ENCODE results near the gene ASIC5.
A peak's percentile ranks its signal among the peaks of the same experiment; 100 is the strongest.

ASIC5 gene

DNA sequence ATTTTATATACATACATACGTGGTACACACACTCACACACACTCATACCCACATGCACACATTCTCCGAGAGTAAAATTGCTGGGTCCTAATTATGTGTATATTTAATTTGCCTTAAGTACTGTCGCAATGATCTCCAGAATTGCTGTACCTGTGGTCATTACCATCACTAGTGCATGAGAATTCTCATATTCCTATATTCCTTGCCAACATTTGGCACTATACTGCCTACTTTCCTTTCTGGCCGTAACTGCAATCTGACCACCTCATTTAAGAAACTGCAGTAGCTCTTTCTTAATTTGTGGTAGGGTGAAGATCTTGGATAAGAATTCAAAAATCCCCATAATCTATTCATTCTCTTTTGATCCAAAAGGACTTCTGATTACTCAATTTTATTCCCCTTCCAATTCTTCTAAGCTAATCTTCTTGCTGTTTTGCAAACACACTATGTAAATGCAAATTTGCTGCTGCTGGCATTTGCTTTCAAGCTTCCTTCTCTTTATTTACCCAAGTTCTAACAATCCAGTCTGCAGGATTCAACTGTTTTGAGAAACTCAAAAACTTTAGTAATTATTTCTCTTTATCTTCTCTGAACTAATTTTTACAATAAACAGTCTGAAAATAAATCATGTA is 45.1 kb downstream of the ASIC5 start:
- TF ChIP-seq, protein P1, sequence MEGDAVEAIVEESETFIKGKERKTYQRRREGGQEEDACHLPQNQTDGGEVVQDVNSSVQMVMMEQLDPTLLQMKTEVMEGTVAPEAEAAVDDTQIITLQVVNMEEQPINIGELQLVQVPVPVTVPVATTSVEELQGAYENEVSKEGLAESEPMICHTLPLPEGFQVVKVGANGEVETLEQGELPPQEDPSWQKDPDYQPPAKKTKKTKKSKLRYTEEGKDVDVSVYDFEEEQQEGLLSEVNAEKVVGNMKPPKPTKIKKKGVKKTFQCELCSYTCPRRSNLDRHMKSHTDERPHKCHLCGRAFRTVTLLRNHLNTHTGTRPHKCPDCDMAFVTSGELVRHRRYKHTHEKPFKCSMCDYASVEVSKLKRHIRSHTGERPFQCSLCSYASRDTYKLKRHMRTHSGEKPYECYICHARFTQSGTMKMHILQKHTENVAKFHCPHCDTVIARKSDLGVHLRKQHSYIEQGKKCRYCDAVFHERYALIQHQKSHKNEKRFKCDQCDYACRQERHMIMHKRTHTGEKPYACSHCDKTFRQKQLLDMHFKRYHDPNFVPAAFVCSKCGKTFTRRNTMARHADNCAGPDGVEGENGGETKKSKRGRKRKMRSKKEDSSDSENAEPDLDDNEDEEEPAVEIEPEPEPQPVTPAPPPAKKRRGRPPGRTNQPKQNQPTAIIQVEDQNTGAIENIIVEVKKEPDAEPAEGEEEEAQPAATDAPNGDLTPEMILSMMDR (IDR thresholded peaks at IDR 0.05; ENCODE audit: low read depth, low read length): no peak
- no peak for DNase-seq (ENCODE audit: extremely low read depth, low read depth)

DNA sequence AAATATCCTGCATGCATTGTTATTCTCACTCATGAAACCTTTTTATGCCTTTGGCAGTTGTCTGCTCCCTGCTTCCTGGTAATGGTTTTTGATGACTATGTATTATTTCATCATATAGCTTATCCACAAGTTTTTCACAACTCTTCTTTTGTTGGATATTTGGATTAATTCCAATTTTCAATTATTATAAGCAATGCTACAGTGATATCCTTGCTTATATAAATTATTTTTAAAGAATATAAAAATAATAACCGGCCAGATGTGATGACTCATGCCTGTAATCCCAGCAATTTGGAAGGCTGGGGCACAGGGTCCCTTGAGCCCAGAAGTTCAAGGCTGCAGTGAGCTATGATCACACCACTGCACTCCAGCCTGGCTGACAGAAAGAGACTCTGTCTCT is 47.0 kb downstream of the ASIC5 start:
- TF ChIP-seq, protein P1 (IDR thresholded peaks at IDR 0.05; ENCODE audit: low read depth, low read length): no peak
- DNase-seq (ENCODE audit: extremely low read depth, low read depth): no peak

DNA sequence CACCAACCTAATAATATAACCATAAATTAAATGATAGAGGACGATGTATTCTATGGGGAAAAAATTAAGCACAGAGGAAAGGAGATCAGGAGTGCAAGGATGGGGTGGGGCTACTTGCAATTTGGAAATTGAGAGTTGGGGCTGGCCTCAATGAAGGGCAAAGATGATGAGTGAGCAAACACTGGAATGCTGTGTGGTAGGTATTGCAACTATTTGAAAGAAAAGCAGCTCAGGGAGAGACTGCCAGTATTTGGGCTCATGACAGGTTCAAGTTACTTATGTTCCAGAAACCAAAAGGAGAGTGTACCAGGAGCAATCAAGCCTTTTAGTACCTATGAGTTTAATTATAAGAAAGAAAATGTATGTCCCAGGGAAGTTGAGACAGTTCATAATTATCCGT is 47.4 kb downstream of the ASIC5 start:
- TF ChIP-seq, protein P1 (IDR thresholded peaks at IDR 0.05; ENCODE audit: low read depth, low read length): no peak
- no peak for DNase-seq (ENCODE audit: extremely low read depth, low read depth)

DNA sequence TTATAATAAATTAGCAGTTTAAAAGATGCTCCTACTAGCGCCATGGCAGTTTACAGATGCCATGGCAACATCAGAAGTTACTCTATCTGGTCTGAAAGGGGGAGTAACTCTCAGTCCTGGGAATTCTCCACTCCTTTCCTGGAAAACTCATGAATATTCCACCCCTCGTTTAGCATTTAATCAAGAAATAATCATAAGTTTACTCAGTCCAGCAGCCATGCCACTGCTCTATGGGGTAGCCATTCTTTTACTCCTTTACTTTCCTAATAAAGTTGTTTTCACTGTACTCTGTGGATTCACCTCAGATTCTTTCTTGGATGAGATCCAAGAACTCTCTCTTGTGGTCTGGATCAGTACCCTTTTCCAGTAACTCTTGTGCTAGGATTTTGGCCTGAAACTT is 55.0 kb downstream of the ASIC5 start:
- TF ChIP-seq, protein P1 (IDR thresholded peaks at IDR 0.05; ENCODE audit: low read depth, low read length): no peak
- DNase-seq (ENCODE audit: extremely low read depth, low read depth): no peak

DNA sequence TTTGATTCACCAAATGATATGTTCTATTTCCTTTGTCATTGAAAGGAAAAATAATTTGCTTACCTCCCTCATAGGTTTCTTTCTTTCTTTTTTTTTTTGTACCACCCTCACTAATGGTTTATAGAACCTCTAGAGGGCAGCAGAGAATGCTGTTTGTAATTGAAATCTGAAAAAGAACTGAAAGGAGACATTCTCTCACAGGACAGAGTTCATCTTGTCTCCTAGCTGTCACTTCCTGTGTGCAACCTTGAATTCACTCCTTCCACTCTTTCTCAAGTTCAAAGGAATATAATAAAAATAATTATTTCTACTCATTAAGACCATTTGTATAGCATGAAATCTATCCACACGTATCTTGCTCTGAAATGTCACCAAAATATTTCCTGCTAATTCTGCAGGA is 56.2 kb downstream of the ASIC5 start:
- DNase-seq (ENCODE audit: extremely low read depth, low read depth): peak; percentile 57
- TF ChIP-seq, protein P1 (IDR thresholded peaks at IDR 0.05; ENCODE audit: low read depth, low read length): peak; percentile 64

DNA sequence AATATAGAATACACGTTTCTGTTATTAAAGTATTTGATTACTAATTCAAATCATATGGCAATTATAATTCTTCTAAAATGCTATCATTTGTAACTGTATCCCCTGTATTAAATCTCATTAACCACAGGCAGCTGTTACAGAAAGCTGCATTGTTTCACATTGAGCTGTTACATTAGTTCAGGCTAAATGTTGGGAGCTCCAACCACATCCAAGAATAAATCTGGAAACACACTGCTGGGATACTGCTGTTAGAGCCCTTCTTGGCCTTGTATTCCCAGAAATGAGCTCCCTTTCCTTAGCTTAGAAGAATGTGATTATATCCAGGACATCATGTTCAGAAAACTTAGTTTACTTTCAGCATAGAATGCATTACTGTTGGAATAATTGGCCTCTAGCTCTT is 59.1 kb downstream of the ASIC5 start:
- DNase-seq (ENCODE audit: extremely low read depth, low read depth): peak; percentile 51
- TF ChIP-seq, protein P1 (IDR thresholded peaks at IDR 0.05; ENCODE audit: low read depth, low read length): no peak

DNA sequence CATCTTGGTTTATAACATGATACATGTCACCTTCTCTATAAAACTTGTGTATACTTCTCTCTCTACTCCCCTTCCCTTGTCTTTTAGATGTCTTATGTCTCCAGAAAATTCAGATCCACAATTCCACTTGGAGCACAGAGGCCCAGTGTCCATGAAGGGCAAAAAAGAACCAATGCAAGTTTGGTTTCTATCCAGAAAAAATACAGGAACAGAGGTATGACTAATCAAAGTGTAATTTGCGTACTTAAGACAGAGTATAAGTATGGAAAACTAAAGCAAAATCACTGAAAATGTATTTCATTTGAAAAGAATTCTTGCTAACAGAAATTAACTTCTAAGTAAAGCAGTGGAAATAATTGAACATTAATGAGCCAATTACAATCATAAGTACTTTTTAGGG is 61.1 kb downstream of the ASIC5 start:
- DNase-seq (ENCODE audit: extremely low read depth, low read depth): no peak
- TF ChIP-seq, protein P1 (IDR thresholded peaks at IDR 0.05; ENCODE audit: low read depth, low read length): no peak

Measured in AG09319 (cell line).